Measurements from ENCODE around the gene EVPL. TPM values are rescaled to one million over a fixed set of nuclear protein-coding genes. Genes with fewer than 3 reads are reported as not detected.

The EVPL gene
- total and polyA plus RNA-seq, 10 of the 15 experiments (the other 5 are each of a cell fraction or from before 2014, with no cell fraction given) = 0.03 TPM; not detected in 9

DNA sequence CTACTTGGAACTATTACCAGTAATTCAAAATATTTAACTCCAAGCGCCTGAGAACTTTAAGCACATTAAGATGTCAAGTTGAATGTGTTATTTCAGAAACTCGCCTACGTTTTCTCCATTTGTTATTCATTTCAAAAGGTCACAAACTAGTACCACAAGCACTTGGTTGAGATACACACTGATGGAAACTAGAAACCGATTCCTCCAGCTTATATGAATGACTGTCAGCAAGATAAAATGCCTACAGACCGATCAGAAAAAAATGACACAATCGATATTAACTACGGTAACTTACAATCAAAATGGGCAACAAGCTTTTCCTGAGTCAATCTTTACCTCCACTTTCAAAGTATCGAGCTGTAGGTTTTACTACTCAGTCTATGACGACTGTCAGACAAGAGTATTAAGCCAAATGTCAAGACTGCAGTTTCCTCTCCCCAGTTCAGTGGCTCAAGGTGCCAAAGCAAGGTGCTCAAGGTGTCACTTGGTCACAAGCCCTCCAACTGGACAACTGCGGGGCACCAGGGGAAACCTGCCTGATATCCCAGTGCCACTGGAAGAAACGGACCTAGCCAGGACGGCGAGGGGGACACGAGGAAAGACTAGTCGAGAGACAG lies 44.5 kb upstream of the EVPL start (continued):
- TF ChIP-seq, protein P1, sequence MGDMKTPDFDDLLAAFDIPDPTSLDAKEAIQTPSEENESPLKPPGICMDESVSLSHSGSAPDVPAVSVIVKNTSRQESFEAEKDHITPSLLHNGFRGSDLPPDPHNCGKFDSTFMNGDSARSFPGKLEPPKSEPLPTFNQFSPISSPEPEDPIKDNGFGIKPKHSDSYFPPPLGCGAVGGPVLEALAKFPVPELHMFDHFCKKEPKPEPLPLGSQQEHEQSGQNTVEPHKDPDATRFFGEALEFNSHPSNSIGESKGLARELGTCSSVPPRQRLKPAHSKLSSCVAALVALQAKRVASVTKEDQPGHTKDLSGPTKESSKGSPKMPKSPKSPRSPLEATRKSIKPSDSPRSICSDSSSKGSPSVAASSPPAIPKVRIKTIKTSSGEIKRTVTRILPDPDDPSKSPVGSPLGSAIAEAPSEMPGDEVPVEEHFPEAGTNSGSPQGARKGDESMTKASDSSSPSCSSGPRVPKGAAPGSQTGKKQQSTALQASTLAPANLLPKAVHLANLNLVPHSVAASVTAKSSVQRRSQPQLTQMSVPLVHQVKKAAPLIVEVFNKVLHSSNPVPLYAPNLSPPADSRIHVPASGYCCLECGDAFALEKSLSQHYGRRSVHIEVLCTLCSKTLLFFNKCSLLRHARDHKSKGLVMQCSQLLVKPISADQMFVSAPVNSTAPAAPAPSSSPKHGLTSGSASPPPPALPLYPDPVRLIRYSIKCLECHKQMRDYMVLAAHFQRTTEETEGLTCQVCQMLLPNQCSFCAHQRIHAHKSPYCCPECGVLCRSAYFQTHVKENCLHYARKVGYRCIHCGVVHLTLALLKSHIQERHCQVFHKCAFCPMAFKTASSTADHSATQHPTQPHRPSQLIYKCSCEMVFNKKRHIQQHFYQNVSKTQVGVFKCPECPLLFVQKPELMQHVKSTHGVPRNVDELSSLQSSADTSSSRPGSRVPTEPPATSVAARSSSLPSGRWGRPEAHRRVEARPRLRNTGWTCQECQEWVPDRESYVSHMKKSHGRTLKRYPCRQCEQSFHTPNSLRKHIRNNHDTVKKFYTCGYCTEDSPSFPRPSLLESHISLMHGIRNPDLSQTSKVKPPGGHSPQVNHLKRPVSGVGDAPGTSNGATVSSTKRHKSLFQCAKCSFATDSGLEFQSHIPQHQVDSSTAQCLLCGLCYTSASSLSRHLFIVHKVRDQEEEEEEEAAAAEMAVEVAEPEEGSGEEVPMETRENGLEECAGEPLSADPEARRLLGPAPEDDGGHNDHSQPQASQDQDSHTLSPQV (IDR thresholded peaks at IDR 0.05) = no peak
- no peak for TF ChIP-seq CBFB (IDR thresholded peaks at IDR 0.05; ENCODE audit: low read depth)
- TF ChIP-seq, protein P2, sequence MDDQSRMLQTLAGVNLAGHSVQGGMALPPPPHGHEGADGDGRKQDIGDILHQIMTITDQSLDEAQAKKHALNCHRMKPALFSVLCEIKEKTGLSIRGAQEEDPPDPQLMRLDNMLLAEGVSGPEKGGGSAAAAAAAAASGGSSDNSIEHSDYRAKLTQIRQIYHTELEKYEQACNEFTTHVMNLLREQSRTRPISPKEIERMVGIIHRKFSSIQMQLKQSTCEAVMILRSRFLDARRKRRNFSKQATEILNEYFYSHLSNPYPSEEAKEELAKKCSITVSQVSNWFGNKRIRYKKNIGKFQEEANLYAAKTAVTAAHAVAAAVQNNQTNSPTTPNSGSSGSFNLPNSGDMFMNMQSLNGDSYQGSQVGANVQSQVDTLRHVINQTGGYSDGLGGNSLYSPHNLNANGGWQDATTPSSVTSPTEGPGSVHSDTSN (IDR thresholded peaks at IDR 0.05; ENCODE audit: insufficient replicate concordance, low read depth, low read length) = no peak
- TF ChIP-seq, protein P3, sequence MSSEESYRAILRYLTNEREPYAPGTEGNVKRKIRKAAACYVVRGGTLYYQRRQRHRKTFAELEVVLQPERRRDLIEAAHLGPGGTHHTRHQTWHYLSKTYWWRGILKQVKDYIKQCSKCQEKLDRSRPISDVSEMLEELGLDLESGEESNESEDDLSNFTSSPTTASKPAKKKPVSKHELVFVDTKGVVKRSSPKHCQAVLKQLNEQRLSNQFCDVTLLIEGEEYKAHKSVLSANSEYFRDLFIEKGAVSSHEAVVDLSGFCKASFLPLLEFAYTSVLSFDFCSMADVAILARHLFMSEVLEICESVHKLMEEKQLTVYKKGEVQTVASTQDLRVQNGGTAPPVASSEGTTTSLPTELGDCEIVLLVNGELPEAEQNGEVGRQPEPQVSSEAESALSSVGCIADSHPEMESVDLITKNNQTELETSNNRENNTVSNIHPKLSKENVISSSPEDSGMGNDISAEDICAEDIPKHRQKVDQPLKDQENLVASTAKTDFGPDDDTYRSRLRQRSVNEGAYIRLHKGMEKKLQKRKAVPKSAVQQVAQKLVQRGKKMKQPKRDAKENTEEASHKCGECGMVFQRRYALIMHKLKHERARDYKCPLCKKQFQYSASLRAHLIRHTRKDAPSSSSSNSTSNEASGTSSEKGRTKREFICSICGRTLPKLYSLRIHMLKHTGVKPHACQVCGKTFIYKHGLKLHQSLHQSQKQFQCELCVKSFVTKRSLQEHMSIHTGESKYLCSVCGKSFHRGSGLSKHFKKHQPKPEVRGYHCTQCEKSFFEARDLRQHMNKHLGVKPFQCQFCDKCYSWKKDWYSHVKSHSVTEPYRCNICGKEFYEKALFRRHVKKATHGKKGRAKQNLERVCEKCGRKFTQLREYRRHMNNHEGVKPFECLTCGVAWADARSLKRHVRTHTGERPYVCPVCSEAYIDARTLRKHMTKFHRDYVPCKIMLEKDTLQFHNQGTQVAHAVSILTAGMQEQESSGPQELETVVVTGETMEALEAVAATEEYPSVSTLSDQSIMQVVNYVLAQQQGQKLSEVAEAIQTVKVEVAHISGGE (CRISPR knock-in tag; IDR thresholded peaks at IDR 0.05) = no peak
- TF ChIP-seq FOXM1 (IDR thresholded peaks at IDR 0.05; ENCODE audit: low read depth, low read length) = peak; percentile 38; the same call in 1 of the 2 replicates
- TF ChIP-seq IKZF2 (IDR thresholded peaks at IDR 0.05) = no peak
- peak; percentile 7; the same call in 1 of the 2 replicates for TF ChIP-seq CREM (IDR thresholded peaks at IDR 0.05; ENCODE audit: low read depth)
- TF ChIP-seq EZH2 (IDR thresholded peaks at IDR 0.05; ENCODE audit: borderline replicate concordance, control insufficient read depth, low read depth, low read length) = no peak
- TF ChIP-seq IRF4 (IDR thresholded peaks at IDR 0.05; ENCODE audit: low read depth, low read length) = peak; percentile 73; the same call in 1 of the 2 replicates
- TF ChIP-seq, protein P4, sequence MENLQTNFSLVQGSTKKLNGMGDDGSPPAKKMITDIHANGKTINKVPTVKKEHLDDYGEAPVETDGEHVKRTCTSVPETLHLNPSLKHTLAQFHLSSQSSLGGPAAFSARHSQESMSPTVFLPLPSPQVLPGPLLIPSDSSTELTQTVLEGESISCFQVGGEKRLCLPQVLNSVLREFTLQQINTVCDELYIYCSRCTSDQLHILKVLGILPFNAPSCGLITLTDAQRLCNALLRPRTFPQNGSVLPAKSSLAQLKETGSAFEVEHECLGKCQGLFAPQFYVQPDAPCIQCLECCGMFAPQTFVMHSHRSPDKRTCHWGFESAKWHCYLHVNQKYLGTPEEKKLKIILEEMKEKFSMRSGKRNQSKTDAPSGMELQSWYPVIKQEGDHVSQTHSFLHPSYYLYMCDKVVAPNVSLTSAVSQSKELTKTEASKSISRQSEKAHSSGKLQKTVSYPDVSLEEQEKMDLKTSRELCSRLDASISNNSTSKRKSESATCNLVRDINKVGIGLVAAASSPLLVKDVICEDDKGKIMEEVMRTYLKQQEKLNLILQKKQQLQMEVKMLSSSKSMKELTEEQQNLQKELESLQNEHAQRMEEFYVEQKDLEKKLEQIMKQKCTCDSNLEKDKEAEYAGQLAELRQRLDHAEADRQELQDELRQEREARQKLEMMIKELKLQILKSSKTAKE (IDR thresholded peaks at IDR 0.05; ENCODE audit: low read depth, poor library complexity, severe bottlenecking) = peak; percentile 29
- no peak for TF ChIP-seq BMI1 (IDR thresholded peaks at IDR 0.05; ENCODE audit: borderline replicate concordance)
- 0 out of 2 replicates have a peak, but pooled peaks have one; percentile 18 for TF ChIP-seq MEF2A (IDR thresholded peaks at IDR 0.05; ENCODE audit: insufficient read depth, low read depth, low read length)
- TF ChIP-seq ZNF384 (IDR thresholded peaks at IDR 0.05; ENCODE audit: borderline replicate concordance, low read depth, low read length) = no peak
- TF ChIP-seq RFX5 (IDR thresholded peaks at IDR 0.05; ENCODE audit: low read depth, low read length) = no peak
- TF ChIP-seq JUNB (IDR thresholded peaks at IDR 0.05) = peak; percentile 66; the same call in 1 of the 2 replicates
- no peak for TF ChIP-seq RCOR1 (conservative IDR thresholded peaks at IDR 0.05; ENCODE audit: low read depth, low read length)
- TF ChIP-seq RUNX3 (IDR thresholded peaks at IDR 0.05; ENCODE audit: low read length) = peak; percentile 61
- TF ChIP-seq BCL11A (IDR thresholded peaks at IDR 0.05; ENCODE audit: low read depth, low read length) = peak; percentile 62; the same call in 1 of the 2 replicates
- no peak for TF ChIP-seq ASH2L (IDR thresholded peaks at IDR 0.05; ENCODE audit: borderline replicate concordance, low read depth)

Measured in GM12878 (cell line).